CD14-positive monocyte (primary cell): ENCODE results near the gene RIMS1. TPM values are rescaled to one million over a fixed set of nuclear protein-coding genes. Genes with fewer than 3 reads are reported as not detected.

ENCODE experiments used
- DNase-seq, 3 donors: peaks; one replicate each; pipeline ENCODE4 v3.0.0-alpha.2; 2011 to 2022
- H2AFZ ChIP-seq: 2 replicates; pipeline ENCODE4 v1.6.0; 2012; ENCODE audit warnings: mild to moderate bottlenecking, low read depth, low read length, inconsistent platforms; ENCODE audit not compliant: insufficient read depth, poor library complexity, severe bottlenecking
- H3K27ac ChIP-seq, 2 donors: 1 replicate in 1 of 2; 2 replicates in 1 of 2; pipeline ENCODE4 v1.5.1; 2012 to 2013; ENCODE audit warnings: low read length in 2 of 2, control low read depth in 1 of 2, inconsistent platforms in 1 of 2, low read depth in 1 of 2, mild to moderate bottlenecking in 1 of 2
- H3K27me3 ChIP-seq, 2 donors: one replicate each; pipeline versions ENCODE4 v1.6.0 to v1.6.1; 2011 to 2013; ENCODE audit warnings: low read length in 2 of 2; ENCODE audit not compliant: control insufficient read depth in 2 of 2, insufficient read depth in 2 of 2
- H3K36me3 ChIP-seq, 2 donors: replicated peaks in 1 of 2; 1 replicate in 1 of 2; 2 replicates in 1 of 2; pipeline versions ENCODE4 v1.5.1 to v1.6.1; 2012 to 2013; ENCODE audit warnings: low read length in 2 of 2, control low read depth in 1 of 2, inconsistent platforms in 1 of 2, mild to moderate bottlenecking in 1 of 2; ENCODE audit not compliant: insufficient read depth in 2 of 2, control insufficient read depth in 1 of 2
- H3K4me1 ChIP-seq, 2 donors: 1 replicate in 1 of 2; 2 replicates in 1 of 2; pipeline versions ENCODE4 v1.5.1 to v1.6.1; 2012 to 2013; ENCODE audit warnings: low read length in 2 of 2, control low read depth in 1 of 2, inconsistent platforms in 1 of 2, mild to moderate bottlenecking in 1 of 2, moderate library complexity in 1 of 2; ENCODE audit not compliant: insufficient read depth in 2 of 2, control insufficient read depth in 1 of 2
- H3K4me2 ChIP-seq: replicated peaks from 2 replicates; pipeline ENCODE3; 2012; ENCODE audit warnings: low read length, moderate library complexity, mild to moderate bottlenecking; ENCODE audit not compliant: poor library complexity, severe bottlenecking; ENCODE audit errors: extremely low read depth
- H3K4me3 ChIP-seq, 3 experiments: fragments of 200-600 bp in 1 of 3; sonication (generic) in 1 of 3; replicated peaks in 1 of 3; 1 replicate in 2 of 3; 2 replicates in 1 of 3; pipeline ENCODE4 v1.5.1; 2011 to 2013; ENCODE audit warnings: low read length in 3 of 3, mild to moderate bottlenecking in 3 of 3, control low read depth in 2 of 3, low read depth in 2 of 3, inconsistent platforms in 1 of 3, moderate library complexity in 1 of 3
- H3K79me2 ChIP-seq: 2 replicates; pipeline ENCODE4 v1.6.0; 2012; ENCODE audit warnings: mild to moderate bottlenecking, control low read depth, inconsistent platforms, low read length, moderate library complexity; ENCODE audit not compliant: insufficient read depth
- H3K9ac ChIP-seq: 2 replicates; pipeline ENCODE4 v1.6.0; 2017; ENCODE audit warnings: low read length, mild to moderate bottlenecking; ENCODE audit not compliant: insufficient read depth, poor library complexity, severe bottlenecking
- H3K9me3 ChIP-seq, 2 donors: replicated peaks in 1 of 2; 1 replicate in 1 of 2; 2 replicates in 1 of 2; pipeline versions ENCODE4 v1.5.1 to v1.6.1; 2012 to 2013; ENCODE audit warnings: low read length in 2 of 2, control low read depth in 1 of 2; ENCODE audit not compliant: control insufficient read depth in 1 of 2, insufficient read depth in 1 of 2
- H4K20me1 ChIP-seq: 2 replicates; pipeline ENCODE4 v1.6.0; 2012; ENCODE audit warnings: mild to moderate bottlenecking, low read length, control low read depth, moderate library complexity; ENCODE audit not compliant: insufficient read depth
- H3K27ac Mint-ChIP-seq, 7 donors: one replicate each; pipeline ENCODE4 v1.8.0; 2020; ENCODE audit warnings: mild to moderate bottlenecking in 7 of 7, mixed read lengths in 7 of 7, moderate library complexity in 6 of 7, inconsistent platforms in 2 of 7
- H3K27me3 Mint-ChIP-seq, 3 donors: one replicate each; pipeline ENCODE4 v1.8.0; 2021 to 2022; ENCODE audit warnings: low read depth in 3 of 3, mild to moderate bottlenecking in 3 of 3, mixed read lengths in 3 of 3, moderate library complexity in 3 of 3, inconsistent platforms in 1 of 3
- H3K36me3 Mint-ChIP-seq, 2 donors: one replicate each; pipeline ENCODE4 v1.8.0; 2020; ENCODE audit warnings: mixed read lengths in 2 of 2, inconsistent platforms in 1 of 2, mild to moderate bottlenecking in 1 of 2
- H3K4me1 Mint-ChIP-seq: one replicate; pipeline ENCODE4 v1.8.0; 2020; ENCODE audit warnings: mild to moderate bottlenecking, mixed read lengths
- H3K4me3 Mint-ChIP-seq, 2 donors: one replicate each; pipeline ENCODE4 v1.8.0; 2020; ENCODE audit warnings: mild to moderate bottlenecking in 2 of 2, mixed read lengths in 2 of 2, moderate library complexity in 1 of 2
- H3K9me3 Mint-ChIP-seq, 7 donors: one replicate each; pipeline ENCODE4 v1.8.0; 2020 to 2022; ENCODE audit warnings: mixed read lengths in 7 of 7, mild to moderate bottlenecking in 6 of 7, moderate library complexity in 6 of 7, inconsistent platforms in 2 of 7
- CTCF ChIP-seq: fragments of 200-600 bp; IDR thresholded peaks from one replicate; pipeline ENCODE4 v1.8.0; 2022; ENCODE audit warnings: antibody characterized with exemption, mild to moderate bottlenecking
- WGBS: methylation state at CpG from one replicate; pipeline ENCODE4 v1.1.5; 2013; ENCODE audit warnings: missing lambda C conversion rate; ENCODE audit not compliant: insufficient coverage; 5-methylcytosine and 5-hydroxymethylcytosine counted together
- intact Hi-C, 2 donors: fragments of 100-400 bp; cut with micrococcal nuclease; formaldehyde crosslinking; loops; one replicate each; pipeline versions ENCODE4 v1.15.0 to v1.15.1; 2023
- polyA plus RNA-seq, 3 donors: library from polyadenylated mRNA; depleted of rRNA in 1 of 3; unstranded in 2 of 3; stranded (reverse) in 1 of 3; fragments of 300-500 nt in 2 of 3; fragments of >200 nt in 1 of 3; fragmentation: Illumina TruSeq in 2 of 3; gene quantifications; 1 replicate in 2 of 3; 2 replicates in 1 of 3; pipeline ENCODE4 v1.2.3, GENCODE V29; 2012 to 2021

RIMS1 gene
- polyA plus RNA-seq, 3 donors = not detected

GRCh38 chr6:72367439-72367838 lies 481.1 kb downstream of the RIMS1 start:
- H3K4me1 Mint-ChIP-seq = no peaks in the 10 kb centered on the region
- no peak overlapping the region for H3K4me3 ChIP-seq
- H2AFZ ChIP-seq = no peak overlapping the region
- H4K20me1 ChIP-seq = no peaks in the 10 kb centered on the region
- H3K4me3 Mint-ChIP-seq = no peak overlapping the region
- no peaks in the 10 kb centered on the region for H3K27me3 ChIP-seq
- H3K27ac Mint-ChIP-seq = no peak overlapping the region
- no peak overlapping the region for H3K4me2 ChIP-seq
- H3K36me3 Mint-ChIP-seq = no peaks in the 10 kb centered on the region
- H3K9me3 Mint-ChIP-seq = peaks cover 0 to 2% (median 0%) of the 10 kb centered on the region in 7 donors
- intact Hi-C loops = no loop called here
- H3K27ac ChIP-seq = no peak overlapping the region
- no peak for DNase-seq
- H3K9me3 ChIP-seq = no peaks in the 10 kb centered on the region
- no peaks in the 10 kb centered on the region for H3K79me2 ChIP-seq
- no peaks in the 10 kb centered on the region for H3K4me1 ChIP-seq
- H3K27me3 Mint-ChIP-seq = peaks cover 1 to 11% (median 2%) of the 10 kb centered on the region in 3 donors
- no peak for TF ChIP-seq CTCF
- H3K9ac ChIP-seq = no peak overlapping the region
- H3K36me3 ChIP-seq = no peaks in the 10 kb centered on the region

GRCh38 chr6:72371473-72371872 lies 485.1 kb downstream of the RIMS1 start:
- Mint-ChIP-seq H3K4me3 (no peak overlapping the region), H3K9me3 (no peaks in the 10 kb centered on the region), H3K36me3 (no peaks in the 10 kb centered on the region), H3K27ac (no peak overlapping the region), H3K4me1 (no peaks in the 10 kb centered on the region), H3K27me3 (peaks cover 0 to 14% (median 4%) of the 10 kb centered on the region in 3 donors)
- no peaks in the 10 kb centered on the region for H3K9me3 ChIP-seq
- no peak overlapping the region for H3K4me2 ChIP-seq
- no peaks in the 10 kb centered on the region for H3K79me2 ChIP-seq
- 34% methylated on average over 2 of the region's 3 CpGs for WGBS
- intact Hi-C loops = no loop called here
- no peaks in the 10 kb centered on the region for H4K20me1 ChIP-seq
- no peaks in the 10 kb centered on the region for H3K27me3 ChIP-seq
- H2AFZ ChIP-seq = no peak overlapping the region
- H3K4me1 ChIP-seq = no peaks in the 10 kb centered on the region
- no peak overlapping the region for H3K9ac ChIP-seq
- no peak overlapping the region for H3K4me3 ChIP-seq
- no peak for DNase-seq
- TF ChIP-seq CTCF = no peak
- H3K36me3 ChIP-seq = no peaks in the 10 kb centered on the region
- no peak overlapping the region for H3K27ac ChIP-seq
